ENCODE results near the gene EGLN1.
"Not testable (repeated sequence)": the region's sequence is repeated elsewhere in the genome, so short reads cannot be mapped to it uniquely, and the experiment has no call there.

EGLN1 gene

GRCh38 chr1:231357831-231358354, 64.2 kb downstream of the EGLN1 start:
- DNase-seq: peak; percentile 77

- DNase-seq: no peak
Measured at GRCh38 chr1:231357187-231357772, 64.8 kb downstream of the EGLN1 start.

- DNase-seq: no peak
Measured at GRCh38 chr1:231355171-231355570, 66.9 kb downstream of the EGLN1 start.

GRCh38 chr1:231354330-231355020, 67.6 kb downstream of the EGLN1 start:
- DNase-seq: no peak

- DNase-seq: no peak
Measured at GRCh38 chr1:231353086-231353485, 69.0 kb downstream of the EGLN1 start.

- DNase-seq: no peak
Measured at GRCh38 chr1:231351816-231352215, 70.3 kb downstream of the EGLN1 start.

- DNase-seq: not testable (repeated sequence)
Measured at GRCh38 chr1:231348856-231349255, 73.2 kb downstream of the EGLN1 start.

GRCh38 chr1:231348442-231348841, 73.6 kb downstream of the EGLN1 start:
- no peak for DNase-seq

- no peak for DNase-seq
Measured at GRCh38 chr1:231347961-231348360, 74.1 kb downstream of the EGLN1 start.

- no peak for DNase-seq
Measured at GRCh38 chr1:231340328-231341013, 81.6 kb downstream of the EGLN1 start.

- DNase-seq: peak; percentile 10
Measured at GRCh38 chr1:231338270-231339128, 83.6 kb downstream of the EGLN1 start, which contains the start of gene SPRTN. TSS of gene SPRTN (plus strand) at chr1:231338293. CDS start at chr1:231338384, 91 bp downstream.

- DNase-seq: peak; percentile 97
Measured at GRCh38 chr1:231337472-231338269, 84.4 kb downstream of the EGLN1 start, which contains the start of gene EXOC8. TSS of gene EXOC8 (minus strand) at chr1:231337852. CDS start at chr1:231337745, 107 bp downstream.

- no peak for DNase-seq
Measured at GRCh38 chr1:231337043-231337471, 85.0 kb downstream of the EGLN1 start.

GRCh38 chr1:231335663-231336602, 86.2 kb downstream of the EGLN1 start:
- DNase-seq: no peak

- DNase-seq: no peak
Measured at GRCh38 chr1:231334952-231335351, 87.1 kb downstream of the EGLN1 start.

GRCh38 chr1:231334079-231334666, 87.9 kb downstream of the EGLN1 start:
- no peak for DNase-seq

GRCh38 chr1:231332761-231333160, 89.3 kb downstream of the EGLN1 start:
- DNase-seq: no peak

- no peak for DNase-seq
Measured at GRCh38 chr1:231329483-231329882, 92.6 kb downstream of the EGLN1 start.

GRCh38 chr1:231327617-231328016, 94.5 kb downstream of the EGLN1 start:
- DNase-seq: no peak

GRCh38 chr1:231326248-231326647, 95.8 kb downstream of the EGLN1 start:
- no peak for DNase-seq

Measured in inflammatory macrophage treated with lipopolysaccharide for 4 hours (primary cell).